GM19025 (cell line): Measurements from ENCODE around the gene GPR162.
A peak's percentile ranks its signal among the peaks of the same experiment; 100 is the strongest.
"Not testable (repeated sequence)": the region's sequence is repeated elsewhere in the genome, so short reads cannot be mapped to it uniquely, and the experiment has no call there.

ENCODE experiments used
- ATAC-seq: cut with Tn5 transposase; IDR thresholded peaks from one replicate; pipeline ENCODE4 v1.9.1; 2021; ENCODE audit warnings: mild to moderate bottlenecking, low read depth, moderate library complexity; ENCODE audit not compliant: unreplicated experiment

Gene GPR162

GRCh38 chr12:6871052-6871957 lies 49.7 kb downstream of the GPR162 start:
- no peak for ATAC-seq

- peak; percentile 21 for ATAC-seq
Observed at GRCh38 chr12:6872073-6873048, 50.7 kb downstream of the GPR162 start.

- peak; percentile 70 for ATAC-seq
Observed at GRCh38 chr12:6873094-6874014, 51.7 kb downstream of the GPR162 start, which contains the start of gene SPSB2. Gene SPSB2 (minus strand): TSS chr12:6873303. CDS start chr12:6872901, 402 bp downstream.

- not testable (repeated sequence) for ATAC-seq
Observed at GRCh38 chr12:6874015-6874368, 52.4 kb downstream of the GPR162 start.
